SK-N-SH (cell line): ENCODE results near the gene AMELX. TPM values are rescaled to one million over a fixed set of nuclear protein-coding genes. Genes with fewer than 3 reads are reported as not detected.

Experiments used
- CTCF ChIA-PET: fragments of 300-600, 350-600 bp; formaldehyde crosslinking; extraction: SDS; loops from one replicate; lab custom pipeline; 2021; lab: Yijun Ruan, JAX
- POLR2A ChIA-PET: fragments of 350-600 bp; sonication (Branson Sonifier 250); formaldehyde crosslinking; extraction: SDS; loops from one replicate; lab custom pipeline; 2020; ENCODE audit warnings: antibody characterized with exemption, inconsistent platforms; lab: Yijun Ruan, JAX
- DNase-seq: peaks from one replicate; pipeline ENCODE4 v3.0.0; 2012
- H2AFZ ChIP-seq: fragments of 200-600 bp; sonication (generic); 2 replicates; pipeline ENCODE4 v1.8.1; 2016; ENCODE audit warnings: antibody characterized with exemption, mild to moderate bottlenecking, low read depth
- H3F3A ChIP-seq: fragments of 200-600 bp; sonication (generic); replicated peaks from 2 replicates; pipeline ENCODE3; 2016; ENCODE audit warnings: antibody characterized with exemption, mild to moderate bottlenecking; ENCODE audit not compliant: insufficient read depth
- H3K27ac ChIP-seq, 2 experiments: fragments of 200-500 bp in 1 of 2; fragments of 200-600 bp in 1 of 2; sonication (Bioruptor generic) in 1 of 2; sonication (generic), shearing (Covaris generic) in 1 of 2; 2 replicates each; pipeline versions ENCODE4 v1.5.1 to v1.6.1; 2014 to 2016; ENCODE audit warnings: low read depth in 2 of 2, inconsistent platforms in 1 of 2, low read length in 1 of 2, mild to moderate bottlenecking in 1 of 2, mixed read lengths in 1 of 2
- H3K27me3 ChIP-seq: fragments of 200-600 bp; sonication (generic), shearing (Covaris generic); 2 replicates; pipeline ENCODE4 v1.6.1; 2016; ENCODE audit warnings: mixed run types; ENCODE audit not compliant: insufficient read depth
- H3K36me3 ChIP-seq, 2 experiments: fragments of 200-500 bp in 1 of 2; fragments of 200-600 bp in 1 of 2; sonication (Bioruptor generic) in 1 of 2; sonication (generic) in 1 of 2; replicated peaks in 1 of 2; 2 replicates each; pipeline versions ENCODE3 to v1.5.1; 2014 to 2016; ENCODE audit warnings: low read length in 1 of 2, mild to moderate bottlenecking in 1 of 2; ENCODE audit not compliant: insufficient read depth in 2 of 2, control insufficient read depth in 1 of 2
- H3K4me1 ChIP-seq, 2 experiments: fragments of 200-500 bp in 1 of 2; fragments of 200-600 bp in 1 of 2; sonication (Bioruptor generic) in 1 of 2; sonication (generic), shearing (Covaris generic) in 1 of 2; 2 replicates each; pipeline versions ENCODE4 v1.5.1 to v1.6.1; 2014 to 2016; ENCODE audit warnings: low read depth in 1 of 2, low read length in 1 of 2, mixed run types in 1 of 2; ENCODE audit not compliant: insufficient read depth in 2 of 2, control insufficient read depth in 1 of 2
- H3K4me2 ChIP-seq: fragments of 200-600 bp; sonication (generic), shearing (Covaris generic); 2 replicates; pipeline ENCODE4 v1.6.1; 2017; ENCODE audit warnings: mixed run types
- H3K4me3 ChIP-seq, 2 experiments: fragments of 200-500 bp in 1 of 2; fragments of 200-600 bp in 1 of 2; sonication (Bioruptor generic) in 1 of 2; sonication (generic), shearing (Covaris generic) in 1 of 2; 2 replicates each; pipeline versions ENCODE4 v1.5.1 to v1.8.1; 2014 to 2016; ENCODE audit warnings: low read depth in 2 of 2, inconsistent platforms in 1 of 2, low read length in 1 of 2, mild to moderate bottlenecking in 1 of 2, mixed read lengths in 1 of 2, moderate library complexity in 1 of 2
- H3K79me2 ChIP-seq: fragments of 200-600 bp; sonication (generic); 2 replicates; pipeline ENCODE4 v1.8.1; 2017; ENCODE audit warnings: mild to moderate bottlenecking; ENCODE audit not compliant: insufficient read depth
- H3K9ac ChIP-seq: fragments of 200-600 bp; sonication (generic); 2 replicates; pipeline ENCODE4 v1.6.1; 2017; ENCODE audit warnings: mixed run types
- H3K9me2 ChIP-seq: fragments of 200-600 bp; sonication (generic); 2 replicates; pipeline ENCODE4 v1.6.1; 2017; ENCODE audit warnings: mixed run types
- H3K9me3 ChIP-seq: fragments of 200-600 bp; sonication (generic); 2 replicates; pipeline ENCODE4 v1.6.1; 2017; ENCODE audit warnings: mixed run types, mild to moderate bottlenecking, moderate library complexity
- H4K20me1 ChIP-seq: fragments of 200-600 bp; sonication (generic); 2 replicates; pipeline ENCODE4 v1.6.1; 2017; ENCODE audit warnings: mild to moderate bottlenecking, mixed run types; ENCODE audit not compliant: insufficient read depth
- CHD2 ChIP-seq: fragments of 150-350 bp; IDR thresholded peaks from 2 replicates; pipeline ENCODE4 v1.6.1; 2018; ENCODE audit warnings: low read length; ENCODE audit not compliant: partially characterized antibody
- CTCF ChIP-seq: fragments of 200-600 bp; sonication (generic); IDR thresholded peaks from 2 replicates; pipeline ENCODE4 v1.6.1; 2017; ENCODE audit warnings: antibody characterized with exemption, mild to moderate bottlenecking, moderate library complexity
- ELF1 ChIP-seq: IDR thresholded peaks from 2 replicates; pipeline ENCODE4 v1.4.0; 2012
- EP300 ChIP-seq, 2 experiments: IDR thresholded peaks; 2 replicates each; pipeline versions ENCODE4 v1.4.0 to v1.6.1; 2012; ENCODE audit warnings: borderline replicate concordance in 1 of 2, low read depth in 1 of 2, low read length in 1 of 2
- EZH2phosphoT487 ChIP-seq: fragments of 200-600 bp; sonication (generic); IDR thresholded peaks from 2 replicates; pipeline ENCODE4 v1.6.1; 2017; ENCODE audit warnings: low read depth, mixed run types, mild to moderate bottlenecking, antibody characterized with exemption, moderate library complexity, borderline replicate concordance
- FOSL2 ChIP-seq: IDR thresholded peaks from 2 replicates; pipeline ENCODE4 v1.4.0; 2012; ENCODE audit warnings: low read depth, mild to moderate bottlenecking, moderate library complexity, borderline replicate concordance
- FOXJ3 ChIP-seq: sonication (generic); formaldehyde crosslinking; IDR thresholded peaks from 2 replicates; pipeline ENCODE4 v1.5.1; 2020; ENCODE audit warnings: mild to moderate bottlenecking, missing genetic modification reagents
- FOXM1 ChIP-seq: IDR thresholded peaks from 2 replicates; pipeline ENCODE4 v1.4.0; 2012; ENCODE audit warnings: low read depth, mild to moderate bottlenecking
- IRF3 ChIP-seq: fragments of 150-350 bp; IDR thresholded peaks from 2 replicates; pipeline ENCODE4 v1.6.1; 2016; ENCODE audit warnings: mild to moderate bottlenecking, low read depth, low read length
- JUND ChIP-seq: IDR thresholded peaks from 2 replicates; pipeline ENCODE4 v1.4.0; 2012
- MEF2A ChIP-seq: IDR thresholded peaks from 2 replicates; pipeline ENCODE4 v1.4.0; 2012; ENCODE audit warnings: low read depth, borderline replicate concordance
- NFIC ChIP-seq: IDR thresholded peaks from 2 replicates; pipeline ENCODE4 v1.4.0; 2012; ENCODE audit warnings: borderline replicate concordance
- NRF1 ChIP-seq: IDR thresholded peaks from 2 replicates; pipeline ENCODE4 v1.6.1; 2012; ENCODE audit warnings: low read depth, mild to moderate bottlenecking, low read length
- POLR2AphosphoS5 ChIP-seq: IDR thresholded peaks from 2 replicates; pipeline ENCODE4 v1.6.1; 2012; ENCODE audit warnings: low read depth, low read length
- RAD21 ChIP-seq: IDR thresholded peaks from 2 replicates; pipeline ENCODE4 v1.6.1; 2012; ENCODE audit warnings: mild to moderate bottlenecking, low read length
- RFX5 ChIP-seq: IDR thresholded peaks from 2 replicates; pipeline ENCODE4 v1.6.1; 2012; ENCODE audit warnings: mild to moderate bottlenecking, improper control_type of control experiment, low read length
- RXRA ChIP-seq: IDR thresholded peaks from 2 replicates; pipeline ENCODE4 v1.4.0; 2012; ENCODE audit warnings: low read depth, mild to moderate bottlenecking, borderline replicate concordance
- SIN3A ChIP-seq: IDR thresholded peaks from 2 replicates; pipeline ENCODE4 v1.6.1; 2012; ENCODE audit warnings: low read depth, mild to moderate bottlenecking, low read length, moderate library complexity, borderline replicate concordance
- SMC3 ChIP-seq: IDR thresholded peaks from 2 replicates; pipeline ENCODE4 v1.6.1; 2012; ENCODE audit warnings: low read depth, low read length, improper control_type of control experiment
- TAF1 ChIP-seq: IDR thresholded peaks from 2 replicates; pipeline ENCODE4 v1.6.1; 2012; ENCODE audit warnings: low read depth, mild to moderate bottlenecking, low read length, moderate library complexity, borderline replicate concordance
- TCF12 ChIP-seq: IDR thresholded peaks from 2 replicates; pipeline ENCODE4 v1.4.0; 2012
- TEAD4 ChIP-seq: IDR thresholded peaks from 2 replicates; pipeline ENCODE4 v1.4.0; 2012; ENCODE audit warnings: mild to moderate bottlenecking, borderline replicate concordance; ENCODE audit not compliant: insufficient read depth
- USF2 ChIP-seq: fragments of 150-350 bp; IDR thresholded peaks from 2 replicates; pipeline ENCODE4 v1.6.1; 2017; ENCODE audit warnings: antibody characterized with exemption, low read length, low read depth, borderline replicate concordance
- YY1 ChIP-seq: IDR thresholded peaks from 2 replicates; pipeline ENCODE4 v1.4.0; 2012; ENCODE audit warnings: low read depth, mild to moderate bottlenecking
- WGBS: methylation state at CpG from one replicate; pipeline ENCODE4 v1.1.6; 2017; ENCODE audit warnings: low lambda C conversion rate; 5-methylcytosine and 5-hydroxymethylcytosine counted together
- polyA plus RNA-seq, 3 experiments: library from polyadenylated mRNA; depleted of rRNA; stranded (reverse); fragments of >200 nt; gene quantifications; 2 replicates each; pipeline ENCODE4 v1.2.3, GENCODE V29; 2012
- TF ChIP-seq, protein P1 (sequence below): IDR thresholded peaks from 2 replicates; pipeline ENCODE4 v1.4.0; 2012; ENCODE audit warnings: low read depth

The AMELX gene
- polyA plus RNA-seq, 1 of the 3 experiments (the other 2 are of a cell fraction): not detected

DNA sequence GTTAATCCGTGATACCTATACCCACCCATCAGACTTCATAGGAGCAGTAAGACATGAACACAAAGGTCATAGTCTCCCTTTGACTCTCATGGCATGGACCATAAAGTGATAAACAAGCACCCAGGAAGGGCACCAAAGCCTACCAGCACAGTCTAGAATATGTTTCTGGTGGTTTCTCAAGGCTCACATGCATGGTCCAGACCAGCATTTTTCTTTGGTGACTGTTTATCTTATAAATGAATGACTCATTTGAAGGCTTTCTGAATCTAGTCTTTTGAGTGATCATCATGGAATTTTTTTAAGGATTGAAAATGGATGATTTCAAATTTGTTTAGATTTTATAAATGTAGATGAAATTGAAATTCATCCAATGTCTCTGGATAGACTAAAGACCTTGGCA is 32.0 kb upstream of the AMELX start:
- no peaks in the 10 kb centered on the region for H3K36me3 ChIP-seq
- no peaks in the 10 kb centered on the region for H3K9me3 ChIP-seq
- ChIA-PET POLR2A (no interaction called here), CTCF (no interaction called here)
- no peaks in the 10 kb centered on the region for H3K9me2 ChIP-seq
- no peaks in the 10 kb centered on the region for H3K79me2 ChIP-seq
- H2AFZ ChIP-seq: no peak overlapping the region
- 87% methylated on average over 1 of the region's 1 CpG for WGBS
- no peak overlapping the region for H3K4me2 ChIP-seq
- peak overlapping the region in 1 of 2 experiments; percentile 61; a peak in 1 of 4 replicates for H3K27ac ChIP-seq
- H3K4me1 ChIP-seq: no peaks in the 10 kb centered on the region
- DNase-seq: no peak
- H4K20me1 ChIP-seq: no peaks in the 10 kb centered on the region
- no peak overlapping the region for H3K9ac ChIP-seq
- no peak overlapping the region for H3K4me3 ChIP-seq
- H3F3A ChIP-seq: no peaks in the 10 kb centered on the region
- TF ChIP-seq TCF12 (peak; percentile 52), JUND (peak; percentile 57), NRF1 (no peak), USF2 (no peak), EP300 (IDR thresholded peaks at IDR 0.05; ENCODE audit: borderline replicate concordance in 1 of 2, low read depth in 1 of 2, low read length in 1 of 2) (peak in 1 of 2 experiments; percentile 24; a peak in 1 of 4 replicates), FOSL2 (peak; percentile 73; the same call in 1 of the 2 replicates), EZH2phosphoT487 (no peak), NFIC (peak; percentile 17; the same call in 1 of the 2 replicates)
- no peaks in the 10 kb centered on the region for H3K27me3 ChIP-seq

DNA sequence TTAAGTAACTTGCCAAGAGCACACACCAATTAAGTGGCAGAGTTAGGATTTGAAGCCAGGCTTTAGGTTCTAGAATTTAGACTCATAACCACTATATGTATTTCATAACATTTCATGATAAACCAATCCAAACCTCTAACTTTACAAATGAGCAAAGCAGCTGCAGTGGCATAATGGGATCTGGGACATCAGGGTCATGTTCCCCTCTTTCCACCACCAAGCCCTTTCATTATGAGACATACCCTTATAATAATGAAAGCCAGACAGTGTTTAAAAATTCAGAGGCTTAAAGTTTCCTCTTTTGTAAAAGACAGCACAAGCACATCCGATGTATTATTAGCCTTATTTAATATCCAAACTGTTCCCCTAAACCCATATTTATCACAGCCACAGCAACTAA is 28.3 kb upstream of the AMELX start:
- H3K36me3 ChIP-seq: no peaks in the 10 kb centered on the region
- no peak overlapping the region for H3K9ac ChIP-seq
- H3K79me2 ChIP-seq: no peaks in the 10 kb centered on the region
- H3K9me3 ChIP-seq: no peaks in the 10 kb centered on the region
- H3K27ac ChIP-seq: no peak overlapping the region
- POLR2A ChIA-PET: no interaction called here
- H3K4me1 ChIP-seq: no peaks in the 10 kb centered on the region
- CTCF ChIA-PET: no interaction called here
- H3K27me3 ChIP-seq: no peaks in the 10 kb centered on the region
- no peak overlapping the region for H3K4me3 ChIP-seq
- H2AFZ ChIP-seq: no peak overlapping the region; the same call in 1 of the 2 replicates
- H3K4me2 ChIP-seq: no peak overlapping the region
- H4K20me1 ChIP-seq: no peaks in the 10 kb centered on the region
- no peaks in the 10 kb centered on the region for H3F3A ChIP-seq
- no peaks in the 10 kb centered on the region for H3K9me2 ChIP-seq
- TF ChIP-seq, protein P1, sequence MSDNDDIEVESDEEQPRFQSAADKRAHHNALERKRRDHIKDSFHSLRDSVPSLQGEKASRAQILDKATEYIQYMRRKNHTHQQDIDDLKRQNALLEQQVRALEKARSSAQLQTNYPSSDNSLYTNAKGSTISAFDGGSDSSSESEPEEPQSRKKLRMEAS: no peak
- TF ChIP-seq MEF2A (no peak), EP300 (IDR thresholded peaks at IDR 0.05; ENCODE audit: borderline replicate concordance in 1 of 2, low read depth in 1 of 2, low read length in 1 of 2) (no peak), IRF3 (no peak), FOXM1 (no peak), FOXJ3 (CRISPR knock-in tag) (no peak), YY1 (no peak), USF2 (no peak), FOSL2 (no peak), CTCF (no peak), SIN3A (no peak), TAF1 (no peak), ELF1 (no peak), TEAD4 (no peak), POLR2AphosphoS5 (no peak), RAD21 (no peak), CHD2 (no peak), RXRA (no peak), SMC3 (no peak), RFX5 (no peak)
- 19% methylated on average over 1 of the region's 1 CpG for WGBS
- no peak for DNase-seq
